Retinal pigment epithelial cell (primary cell): ENCODE results near the gene ITSN2.

Source experiments
- DNase-seq: peaks from one replicate; pipeline ENCODE4 v3.0.0-alpha.2; 2010; ENCODE audit warnings: low read depth
- H3K4me3 ChIP-seq: 2 replicates; pipeline ENCODE4 v1.5.1; 2011; ENCODE audit warnings: mild to moderate bottlenecking, low read length, control low read depth, moderate library complexity
- TF ChIP-seq, protein P1 (sequence below): conservative IDR thresholded peaks from 2 replicates; pipeline ENCODE4 v1.5.1; 2011; ENCODE audit warnings: low read depth, low read length, control low read depth, inconsistent platforms

Gene ITSN2

DNA sequence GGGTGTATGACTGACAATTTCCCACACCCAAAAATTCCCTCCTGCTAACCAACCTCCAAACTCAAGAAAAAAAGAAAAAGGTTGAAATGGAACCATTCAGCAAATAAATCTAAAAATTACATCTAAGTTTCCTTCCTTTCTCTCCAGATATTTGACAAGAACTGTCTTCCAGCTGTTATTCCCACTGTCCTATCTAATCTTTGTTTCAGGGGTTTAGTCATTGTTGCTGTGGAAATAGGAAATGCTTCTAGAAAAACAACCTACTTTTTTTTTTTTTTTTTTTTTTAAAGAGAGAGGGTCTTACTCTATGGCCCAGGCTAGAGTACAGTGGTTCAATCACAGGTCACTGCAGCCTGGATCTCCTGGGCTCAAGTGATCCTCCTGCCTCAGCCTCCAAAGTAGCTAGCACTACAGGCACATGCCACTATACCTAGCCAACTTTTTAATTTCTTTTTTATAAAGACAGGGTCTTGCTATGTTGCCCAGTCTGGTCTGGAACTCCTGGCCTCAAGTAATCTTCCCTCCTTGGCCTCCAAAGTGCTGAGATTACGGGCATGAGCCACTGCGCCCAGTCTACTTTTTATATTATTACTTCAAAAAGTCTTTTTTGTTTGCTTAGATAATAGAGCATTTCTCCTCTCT lies 88.1 kb downstream of the ITSN2 start:
- no peak for DNase-seq
- no peak overlapping the region for H3K4me3 ChIP-seq
- TF ChIP-seq, protein P1, sequence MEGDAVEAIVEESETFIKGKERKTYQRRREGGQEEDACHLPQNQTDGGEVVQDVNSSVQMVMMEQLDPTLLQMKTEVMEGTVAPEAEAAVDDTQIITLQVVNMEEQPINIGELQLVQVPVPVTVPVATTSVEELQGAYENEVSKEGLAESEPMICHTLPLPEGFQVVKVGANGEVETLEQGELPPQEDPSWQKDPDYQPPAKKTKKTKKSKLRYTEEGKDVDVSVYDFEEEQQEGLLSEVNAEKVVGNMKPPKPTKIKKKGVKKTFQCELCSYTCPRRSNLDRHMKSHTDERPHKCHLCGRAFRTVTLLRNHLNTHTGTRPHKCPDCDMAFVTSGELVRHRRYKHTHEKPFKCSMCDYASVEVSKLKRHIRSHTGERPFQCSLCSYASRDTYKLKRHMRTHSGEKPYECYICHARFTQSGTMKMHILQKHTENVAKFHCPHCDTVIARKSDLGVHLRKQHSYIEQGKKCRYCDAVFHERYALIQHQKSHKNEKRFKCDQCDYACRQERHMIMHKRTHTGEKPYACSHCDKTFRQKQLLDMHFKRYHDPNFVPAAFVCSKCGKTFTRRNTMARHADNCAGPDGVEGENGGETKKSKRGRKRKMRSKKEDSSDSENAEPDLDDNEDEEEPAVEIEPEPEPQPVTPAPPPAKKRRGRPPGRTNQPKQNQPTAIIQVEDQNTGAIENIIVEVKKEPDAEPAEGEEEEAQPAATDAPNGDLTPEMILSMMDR, result no peak

DNA sequence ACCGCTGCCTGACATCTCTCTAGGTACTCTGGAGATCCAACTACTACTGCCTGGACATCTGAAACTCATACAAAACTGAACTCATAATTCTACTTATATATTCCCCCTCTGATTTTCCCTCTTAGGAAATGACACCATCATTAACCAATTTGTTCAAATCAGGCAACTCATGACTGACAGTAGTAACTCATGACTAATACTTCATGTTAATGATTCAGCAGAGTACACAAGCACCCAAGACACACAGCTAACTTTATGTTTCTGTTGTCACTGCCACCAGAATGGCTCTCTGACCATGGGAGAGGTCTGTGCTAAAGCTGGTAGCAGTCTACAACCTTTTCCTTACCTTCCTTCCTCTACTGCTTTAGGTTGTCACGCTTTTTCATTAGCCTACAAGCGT lies 91.1 kb downstream of the ITSN2 start:
- peak; percentile 12 for DNase-seq
- no peak overlapping the region for H3K4me3 ChIP-seq
- TF ChIP-seq, protein P1, result no peak

DNA sequence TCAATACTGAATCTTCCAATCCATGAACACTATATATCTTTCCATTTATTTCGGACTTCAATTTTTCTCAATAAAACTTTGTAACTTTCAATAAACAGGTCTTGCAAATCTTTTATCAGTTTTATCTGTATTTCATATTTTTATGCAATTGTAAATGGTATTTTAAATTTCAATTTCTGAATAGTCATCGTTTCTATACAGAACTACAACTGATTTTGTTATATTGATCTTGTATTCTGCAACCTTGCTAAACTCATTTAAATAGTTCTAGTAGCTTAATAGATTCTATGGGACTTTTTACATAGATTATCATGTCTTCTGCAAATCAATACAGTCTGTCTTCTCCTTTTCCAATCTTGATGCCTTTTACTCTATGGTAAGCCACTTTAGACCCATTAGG lies 95.1 kb downstream of the ITSN2 start:
- no peak for DNase-seq
- TF ChIP-seq, protein P1, result no peak
- H3K4me3 ChIP-seq, result no peak overlapping the region

DNA sequence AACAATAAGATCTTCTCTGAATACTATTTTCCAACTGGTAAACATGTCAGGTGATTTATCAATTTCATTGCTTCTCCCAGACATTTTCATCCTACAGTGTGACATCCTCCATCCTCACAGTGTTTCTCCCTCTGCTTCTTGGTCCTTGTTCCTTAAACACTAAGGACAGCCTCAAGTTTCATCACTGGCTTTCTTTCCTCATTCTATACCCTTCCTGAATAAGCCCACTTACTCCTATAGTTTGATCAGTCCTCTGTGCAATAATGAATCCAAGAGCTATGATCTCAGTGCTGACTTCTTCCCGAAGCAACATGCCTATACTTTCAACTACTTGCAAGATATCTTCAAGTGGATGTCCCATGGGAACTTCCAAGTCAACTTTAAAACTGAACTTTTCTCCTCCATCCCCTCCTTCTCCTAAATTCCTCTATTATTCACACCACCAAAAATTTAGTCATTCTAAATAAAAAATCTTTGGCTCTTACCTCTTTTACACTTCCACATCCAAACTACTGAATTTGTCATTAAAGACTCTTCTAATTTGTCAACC lies 97.8 kb downstream of the ITSN2 start:
- no peak for DNase-seq
- no peak overlapping the region for H3K4me3 ChIP-seq
- TF ChIP-seq, protein P1, result no peak

DNA sequence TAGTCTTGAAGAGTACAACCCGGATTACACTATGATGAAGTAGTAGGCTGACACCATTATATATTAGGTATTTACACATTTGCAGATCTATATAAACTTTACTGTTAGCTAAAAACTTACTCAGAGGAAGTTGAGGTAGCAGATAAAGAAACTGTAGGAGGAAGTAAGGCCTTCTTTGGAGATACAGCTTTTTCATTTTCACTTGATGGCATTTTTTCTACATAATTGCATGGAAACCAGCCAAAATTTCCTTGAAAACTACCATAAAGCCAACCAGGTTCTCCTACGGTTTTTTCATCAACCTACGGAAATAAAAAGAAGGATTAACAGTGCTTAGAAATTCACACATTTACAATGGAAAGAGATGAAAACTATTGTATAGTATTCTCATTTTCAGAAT lies 98.9 kb downstream of the ITSN2 start:
- H3K4me3 ChIP-seq, result no peak overlapping the region
- DNase-seq, result no peak
- TF ChIP-seq, protein P1, result no peak

DNA sequence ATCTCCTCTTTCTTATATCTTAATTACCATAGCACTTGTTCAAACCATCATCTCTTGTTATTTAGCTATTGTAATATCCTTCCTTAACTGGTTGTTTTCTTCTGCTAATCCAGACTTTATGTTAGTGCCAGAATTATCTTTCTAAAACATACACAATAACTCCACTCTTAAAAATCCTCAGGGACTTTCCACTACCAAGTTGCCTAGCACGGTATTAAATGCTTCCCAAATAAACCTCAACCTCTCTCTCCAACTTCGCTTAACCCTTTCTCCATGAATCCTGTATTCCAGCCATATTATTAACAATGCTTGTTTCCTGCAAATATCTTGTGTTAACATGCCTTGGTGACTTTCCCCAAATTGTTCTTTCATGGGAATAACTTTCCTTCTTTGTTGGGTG lies 101.0 kb downstream of the ITSN2 start:
- TF ChIP-seq, protein P1, result no peak
- DNase-seq, result no peak
- no peak overlapping the region for H3K4me3 ChIP-seq

DNA sequence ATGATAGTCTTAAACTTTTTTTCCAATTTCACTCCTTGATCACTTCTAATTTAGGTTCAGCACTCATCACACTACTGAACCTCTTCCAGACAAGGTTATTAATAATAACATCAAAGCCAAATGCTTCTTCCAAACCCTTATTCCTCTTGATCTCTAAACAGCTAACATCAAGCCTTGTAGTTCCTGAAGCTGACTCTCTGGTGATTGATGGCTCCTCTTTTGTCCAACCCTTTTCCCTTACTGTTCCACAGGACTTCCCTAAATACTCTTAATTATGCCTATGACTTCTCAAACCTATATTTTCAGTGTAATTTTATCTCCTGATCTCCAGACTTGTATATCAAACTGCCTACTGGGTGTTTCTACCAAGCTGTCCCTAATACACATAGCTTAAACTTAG lies 101.6 kb downstream of the ITSN2 start:
- no peak overlapping the region for H3K4me3 ChIP-seq
- DNase-seq, result no peak
- TF ChIP-seq, protein P1, result no peak
